ENCODE data around the gene SH2D3C.
A peak's percentile ranks its signal among the peaks of the same experiment; 100 is the strongest.

Gene SH2D3C

GRCh38 chr9:127734247-127734746 is 44.2 kb downstream of the SH2D3C start:
- peak overlapping the region; percentile 69 for H3K4me3 ChIP-seq (ENCODE audit: low read depth, low read length)
- DNase-seq (ENCODE audit: low read depth) = no peak
- no peak for TF ChIP-seq CTCF (IDR thresholded peaks at IDR 0.05; ENCODE audit: insufficient read depth, low read depth, low read length, missing control alignments)

- TF ChIP-seq CTCF (IDR thresholded peaks at IDR 0.05; ENCODE audit: insufficient read depth, low read depth, low read length, missing control alignments) = no peak
- H3K4me3 ChIP-seq (ENCODE audit: low read depth, low read length) = no peak overlapping the region
These were observed 44.9 kb downstream of the SH2D3C start for GRCh38 chr9:127733614-127734013.

GRCh38 chr9:127732444-127732843 is 46.0 kb downstream of the SH2D3C start:
- no peak overlapping the region for H3K4me3 ChIP-seq (ENCODE audit: low read depth, low read length)
- no peak for DNase-seq (ENCODE audit: low read depth)
- TF ChIP-seq CTCF (IDR thresholded peaks at IDR 0.05; ENCODE audit: insufficient read depth, low read depth, low read length, missing control alignments) = no peak

More at GRCh38 chr9:127733614-127734013, 44.9 kb downstream of the SH2D3C start:
- no peak for DNase-seq (ENCODE audit: low read depth)

GRCh38 chr9:127731938-127732337 is 46.5 kb downstream of the SH2D3C start:
- no peak for DNase-seq (ENCODE audit: low read depth)
- TF ChIP-seq CTCF (IDR thresholded peaks at IDR 0.05; ENCODE audit: insufficient read depth, low read depth, low read length, missing control alignments) = no peak

GRCh38 chr9:127730799-127731410 is 47.6 kb downstream of the SH2D3C start:
- H3K4me3 ChIP-seq (ENCODE audit: low read depth, low read length) = no peak overlapping the region
- DNase-seq (ENCODE audit: low read depth) = no peak
- TF ChIP-seq CTCF (IDR thresholded peaks at IDR 0.05; ENCODE audit: insufficient read depth, low read depth, low read length, missing control alignments) = no peak

More at GRCh38 chr9:127731938-127732337, 46.5 kb downstream of the SH2D3C start:
- H3K4me3 ChIP-seq (ENCODE audit: low read depth, low read length) = no peak overlapping the region

GRCh38 chr9:127730262-127730661 is 48.2 kb downstream of the SH2D3C start:
- TF ChIP-seq CTCF (IDR thresholded peaks at IDR 0.05; ENCODE audit: insufficient read depth, low read depth, low read length, missing control alignments) = no peak
- no peak overlapping the region for H3K4me3 ChIP-seq (ENCODE audit: low read depth, low read length)
- no peak for DNase-seq (ENCODE audit: low read depth)
